ENCODE results near the gene LHX6.

Gene LHX6

GRCh38 chr9:122215663-122216062, 13.1 kb downstream of the LHX6 start:
- no peak for DNase-seq

- DNase-seq, result no peak
Observed at GRCh38 chr9:122214507-122214906, 14.2 kb downstream of the LHX6 start.

DNA sequence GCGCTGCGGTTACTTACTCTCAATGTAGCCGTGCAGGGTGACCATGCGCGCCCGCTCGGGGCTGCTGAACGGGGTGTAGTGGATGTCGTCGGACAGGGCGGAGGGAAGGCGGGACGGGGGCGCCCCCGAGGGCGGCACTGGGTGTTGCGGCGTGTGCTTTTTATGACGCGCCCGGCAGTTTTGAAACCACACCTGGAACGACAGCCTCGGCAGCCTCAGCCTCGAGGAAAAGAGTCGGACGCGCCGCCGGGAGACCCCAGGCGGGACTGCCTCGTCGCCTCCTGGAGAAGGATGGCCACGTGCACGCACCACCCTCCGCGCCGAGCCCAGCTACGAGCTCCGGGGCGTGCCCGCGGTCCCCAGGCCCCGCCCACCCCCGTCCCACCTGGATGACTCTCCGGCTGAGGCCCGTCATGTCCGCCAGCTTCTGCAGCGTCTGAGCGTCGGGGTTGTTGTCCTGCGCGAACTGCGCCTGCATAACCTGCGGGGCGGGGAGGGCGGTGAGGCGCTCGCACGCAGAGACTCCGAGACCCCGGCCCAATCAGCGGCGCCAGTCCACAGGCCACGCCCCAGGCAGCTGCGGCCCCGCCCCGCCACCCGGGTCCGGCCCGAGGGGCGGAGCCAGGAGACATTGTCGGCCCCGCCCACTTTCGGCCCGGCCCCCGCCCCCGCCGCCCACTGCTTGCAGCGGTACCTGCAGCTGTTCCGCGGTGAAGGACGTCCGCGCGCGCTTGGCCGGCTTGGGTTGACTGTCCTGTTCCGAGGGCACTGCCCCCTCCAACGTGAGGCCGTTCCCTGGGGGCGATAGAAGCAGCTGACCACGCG, 15.0 kb downstream of the LHX6 start:
- DNase-seq, result peak; percentile 69 to 72

DNA sequence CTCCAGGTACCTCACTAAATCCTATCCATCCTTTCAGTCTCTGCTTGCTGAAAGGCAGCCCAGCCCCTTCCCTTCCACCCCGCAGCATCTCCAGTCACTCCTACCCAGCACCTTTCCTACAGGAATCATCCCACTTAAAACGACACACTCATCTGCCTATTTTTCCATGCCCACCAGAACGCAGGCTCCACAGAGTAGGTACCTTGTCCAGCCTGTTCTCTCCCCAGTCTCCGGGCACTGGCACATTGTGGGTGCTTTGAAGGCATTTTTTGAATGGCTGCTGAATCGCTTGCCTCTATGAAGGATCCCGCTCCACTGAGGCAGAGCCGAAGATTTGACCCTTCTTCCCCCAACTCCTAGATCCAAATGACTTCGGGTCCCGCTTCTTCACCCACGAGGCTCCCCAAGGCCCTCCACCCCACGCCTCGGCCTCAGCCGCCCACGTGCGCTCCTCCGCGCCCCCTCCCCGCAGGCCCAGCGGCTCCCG, 15.6 kb downstream of the LHX6 start:
- no peak for DNase-seq

DNA sequence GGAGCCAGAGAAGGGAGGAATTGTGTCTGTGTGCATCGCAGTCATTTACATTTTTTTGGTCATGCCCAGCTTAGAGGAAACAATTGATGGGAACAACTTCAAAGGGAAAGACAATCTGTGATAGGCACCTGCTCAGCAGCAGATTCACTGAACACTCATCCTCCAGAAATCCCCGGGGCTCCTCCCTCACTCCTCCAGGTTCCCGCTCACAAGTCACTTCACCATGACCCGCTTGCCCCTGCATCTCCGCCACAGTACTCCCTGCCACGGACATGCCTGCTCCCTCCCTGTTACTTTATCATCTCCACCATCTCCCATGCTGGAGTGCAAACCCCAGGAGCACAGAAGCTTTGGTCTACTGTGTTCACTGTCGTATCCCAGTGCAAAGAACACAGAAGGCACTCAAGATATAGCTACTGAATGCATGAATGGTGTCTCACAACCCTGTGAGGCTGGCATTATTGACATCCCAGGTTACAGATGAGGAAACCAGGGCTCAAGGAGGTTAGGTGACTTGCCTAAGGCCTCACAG, 16.2 kb downstream of the LHX6 start:
- DNase-seq, result no peak

- no peak for DNase-seq
Observed at GRCh38 chr9:122209451-122209850, 19.3 kb downstream of the LHX6 start.

- no peak for DNase-seq
Observed at GRCh38 chr9:122207096-122207495, 21.7 kb downstream of the LHX6 start.

GRCh38 chr9:122206118-122207046, 22.4 kb downstream of the LHX6 start:
- DNase-seq, result no peak

- DNase-seq, result no peak
Observed at GRCh38 chr9:122205176-122205575, 23.6 kb downstream of the LHX6 start.

DNA sequence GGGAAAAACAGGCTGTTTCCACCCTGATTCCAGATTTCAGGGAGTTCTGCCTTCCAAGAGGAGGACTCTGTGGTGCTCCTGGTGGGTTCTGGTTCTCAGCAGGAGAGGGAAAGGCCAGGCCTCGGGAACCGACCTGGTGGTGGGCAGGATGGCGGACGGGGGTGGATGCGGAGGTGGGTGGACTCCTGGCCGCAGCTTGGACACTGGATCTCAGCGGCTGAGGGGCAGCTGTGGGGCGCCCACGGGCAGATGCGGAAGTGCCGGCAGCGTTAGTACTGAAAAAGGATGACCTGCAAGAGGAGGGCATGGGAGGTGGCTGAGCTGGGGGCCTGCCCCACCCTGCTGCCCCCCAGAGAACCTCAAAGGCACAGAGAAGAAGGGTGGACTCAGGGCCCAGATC, 24.3 kb downstream of the LHX6 start:
- no peak for DNase-seq

DNA sequence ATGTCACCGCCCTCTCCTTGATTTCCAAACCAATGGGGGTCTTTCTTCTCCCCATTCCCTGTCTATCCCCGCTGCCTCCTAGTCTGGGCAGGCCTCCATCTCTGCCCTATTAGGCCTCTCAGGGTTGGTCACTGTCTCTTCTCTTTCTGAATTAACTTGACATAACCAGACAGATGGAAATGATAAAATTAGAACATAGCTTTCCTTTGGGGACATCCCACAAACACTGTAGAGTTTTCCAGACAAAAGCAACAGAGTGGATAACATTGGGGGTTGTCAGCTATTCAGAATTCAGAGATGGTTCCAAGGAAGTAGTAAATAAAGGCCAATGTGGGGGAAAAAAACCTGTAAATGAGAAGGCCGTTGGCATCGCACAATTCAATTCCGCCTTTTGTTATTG, 24.7 kb downstream of the LHX6 start:
- DNase-seq, result no peak

- DNase-seq, result no peak
Observed at GRCh38 chr9:122202111-122202510, 26.6 kb downstream of the LHX6 start.

GRCh38 chr9:122201641-122202040, 27.1 kb downstream of the LHX6 start:
- peak in 1 of 2 experiments; percentile 33 for DNase-seq

GRCh38 chr9:122200960-122201595, 27.7 kb downstream of the LHX6 start:
- DNase-seq, result peak; percentile 60 to 73

- DNase-seq, result no peak
Observed at GRCh38 chr9:122197882-122198281, 30.9 kb downstream of the LHX6 start.

GRCh38 chr9:122197426-122197825, 31.3 kb downstream of the LHX6 start:
- no peak for DNase-seq

GRCh38 chr9:122195875-122196274, 32.9 kb downstream of the LHX6 start:
- DNase-seq, result no peak

DNA sequence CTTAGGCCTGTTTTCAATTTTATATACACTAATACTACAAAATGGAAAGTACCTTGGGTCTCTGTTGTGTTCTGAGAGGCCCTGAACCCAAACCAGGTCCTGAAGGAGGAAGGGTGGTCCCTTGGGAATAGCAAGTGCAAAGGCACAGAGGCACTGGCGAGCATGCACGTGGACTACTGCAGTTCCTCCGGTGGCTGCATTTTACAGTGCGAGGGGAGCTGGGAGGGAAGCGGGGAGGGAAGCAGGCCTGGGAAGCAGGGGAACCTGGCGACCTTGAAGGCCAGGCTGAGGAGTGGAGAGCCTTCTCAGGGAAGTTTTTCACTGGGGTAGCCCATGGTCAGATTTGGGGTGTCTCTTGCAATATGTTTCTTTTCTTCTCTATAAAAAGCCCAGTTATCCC, 35.1 kb downstream of the LHX6 start:
- no peak for DNase-seq

- DNase-seq, result no peak
Observed at GRCh38 chr9:122192914-122193525, 35.7 kb downstream of the LHX6 start.

- no peak for DNase-seq
Observed at GRCh38 chr9:122192261-122192875, 36.4 kb downstream of the LHX6 start.

GRCh38 chr9:122191584-122191983, 37.2 kb downstream of the LHX6 start:
- DNase-seq, result no peak
